HepG2 (cell line): ENCODE data around the gene CRAMP1. TPM values are rescaled to one million over a fixed set of nuclear protein-coding genes. Genes with fewer than 3 reads are reported as not detected.

Experiments
- AHDC1 ChIP-seq: sonication (generic); formaldehyde crosslinking; IDR thresholded peaks from 2 replicates; pipeline ENCODE4 v1.5.1; 2020; ENCODE audit warnings: mild to moderate bottlenecking, missing genetic modification reagents, borderline replicate concordance
- CBX2 ChIP-seq, 2 experiments: fragments of 200-600 bp in 1 of 2; sonication (generic); formaldehyde crosslinking in 1 of 2; IDR thresholded peaks; 2 replicates each; pipeline versions ENCODE4 v1.7.0 to v1.8.1; 2018 to 2022; ENCODE audit warnings: low read depth in 2 of 2, low read length in 1 of 2, mild to moderate bottlenecking in 1 of 2, missing genetic modification reagents in 1 of 2
- GABPA ChIP-seq, 2 experiments: IDR thresholded peaks; 2 replicates each; pipeline ENCODE4 v1.6.1; 2011 to 2016; ENCODE audit warnings: low read depth in 2 of 2, low read length in 1 of 2, missing biosample characterization in 1 of 2, missing genetic modification characterization in 1 of 2
- RBM22 ChIP-seq: fragments of 200-400 bp; formaldehyde crosslinking; optimal IDR thresholded peaks from 2 replicates; pipeline ENCODE3; 2017; ENCODE audit warnings: mild to moderate bottlenecking, low read length, moderate library complexity
- ZNF124 ChIP-seq: sonication (generic); formaldehyde crosslinking; IDR thresholded peaks from 2 replicates; pipeline ENCODE4 v1.4.0; 2020; ENCODE audit warnings: missing genetic modification reagents
- polyA plus RNA-seq, 8 experiments: library from polyadenylated mRNA; depleted of rRNA in 3 of 8; stranded (reverse) in 7 of 8; unstranded in 1 of 8; fragments of >200 nt; fragmentation: Illumina TruSeq in 4 of 8; extraction: Trizol in 4 of 8; gene quantifications; 2 replicates each; pipeline versions ENCODE4 v1.2.1 to v1.2.3, GENCODE V29; 2011 to 2016; ENCODE audit warnings: low read depth in 4 of 8, missing spikeins in 1 of 8, mixed read lengths in 1 of 8; ENCODE audit not compliant: insufficient read depth in 1 of 8
- total RNA-seq, 5 experiments: library from RNA; depleted of rRNA; stranded (reverse); fragments of >200 nt; fragmentation: Illumina TruSeq; extraction: Trizol; gene quantifications; 2 replicates each; pipeline ENCODE4 v1.2.3, GENCODE V29; 2016; ENCODE audit warnings: low read depth in 1 of 5
- TF ChIP-seq, protein P1 (sequence below): sonication (generic); formaldehyde crosslinking; IDR thresholded peaks from 2 replicates; pipeline ENCODE4 v1.8.0; 2022; ENCODE audit warnings: mild to moderate bottlenecking, missing genetic modification reagents; ENCODE audit not compliant: insufficient replicate concordance
- TF ChIP-seq, protein P2 (sequence below): sonication (generic); formaldehyde crosslinking; IDR thresholded peaks from 2 replicates; pipeline ENCODE4 v1.5.1; 2020; ENCODE audit warnings: missing genetic modification reagents, mild to moderate bottlenecking, borderline replicate concordance
- TF ChIP-seq, protein P3 (sequence below): sonication (generic); formaldehyde crosslinking; IDR thresholded peaks from 2 replicates; pipeline ENCODE4 v1.5.0; 2020; ENCODE audit warnings: missing genetic modification reagents

Gene CRAMP1
- total and polyA plus RNA-seq, 2 of the 13 experiments (the other 11 are each of a cell fraction or from before 2014, with no cell fraction given): 6.8 to 9.7 TPM

GRCh38 chr16:1674306-1674705 is 62.1 kb downstream of the CRAMP1 start (continued):
- TF ChIP-seq, protein P1, sequence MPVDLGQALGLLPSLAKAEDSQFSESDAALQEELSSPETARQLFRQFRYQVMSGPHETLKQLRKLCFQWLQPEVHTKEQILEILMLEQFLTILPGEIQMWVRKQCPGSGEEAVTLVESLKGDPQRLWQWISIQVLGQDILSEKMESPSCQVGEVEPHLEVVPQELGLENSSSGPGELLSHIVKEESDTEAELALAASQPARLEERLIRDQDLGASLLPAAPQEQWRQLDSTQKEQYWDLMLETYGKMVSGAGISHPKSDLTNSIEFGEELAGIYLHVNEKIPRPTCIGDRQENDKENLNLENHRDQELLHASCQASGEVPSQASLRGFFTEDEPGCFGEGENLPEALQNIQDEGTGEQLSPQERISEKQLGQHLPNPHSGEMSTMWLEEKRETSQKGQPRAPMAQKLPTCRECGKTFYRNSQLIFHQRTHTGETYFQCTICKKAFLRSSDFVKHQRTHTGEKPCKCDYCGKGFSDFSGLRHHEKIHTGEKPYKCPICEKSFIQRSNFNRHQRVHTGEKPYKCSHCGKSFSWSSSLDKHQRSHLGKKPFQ: no peak
- TF ChIP-seq, protein P2, sequence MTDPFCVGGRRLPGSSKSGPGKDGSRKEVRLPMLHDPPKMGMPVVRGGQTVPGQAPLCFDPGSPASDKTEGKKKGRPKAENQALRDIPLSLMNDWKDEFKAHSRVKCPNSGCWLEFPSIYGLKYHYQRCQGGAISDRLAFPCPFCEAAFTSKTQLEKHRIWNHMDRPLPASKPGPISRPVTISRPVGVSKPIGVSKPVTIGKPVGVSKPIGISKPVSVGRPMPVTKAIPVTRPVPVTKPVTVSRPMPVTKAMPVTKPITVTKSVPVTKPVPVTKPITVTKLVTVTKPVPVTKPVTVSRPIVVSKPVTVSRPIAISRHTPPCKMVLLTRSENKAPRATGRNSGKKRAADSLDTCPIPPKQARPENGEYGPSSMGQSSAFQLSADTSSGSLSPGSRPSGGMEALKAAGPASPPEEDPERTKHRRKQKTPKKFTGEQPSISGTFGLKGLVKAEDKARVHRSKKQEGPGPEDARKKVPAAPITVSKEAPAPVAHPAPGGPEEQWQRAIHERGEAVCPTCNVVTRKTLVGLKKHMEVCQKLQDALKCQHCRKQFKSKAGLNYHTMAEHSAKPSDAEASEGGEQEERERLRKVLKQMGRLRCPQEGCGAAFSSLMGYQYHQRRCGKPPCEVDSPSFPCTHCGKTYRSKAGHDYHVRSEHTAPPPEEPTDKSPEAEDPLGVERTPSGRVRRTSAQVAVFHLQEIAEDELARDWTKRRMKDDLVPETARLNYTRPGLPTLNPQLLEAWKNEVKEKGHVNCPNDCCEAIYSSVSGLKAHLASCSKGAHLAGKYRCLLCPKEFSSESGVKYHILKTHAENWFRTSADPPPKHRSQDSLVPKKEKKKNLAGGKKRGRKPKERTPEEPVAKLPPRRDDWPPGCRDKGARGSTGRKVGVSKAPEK (CRISPR knock-in tag): no peak
- TF ChIP-seq GABPA (IDR thresholded peaks at IDR 0.05; ENCODE audit: low read depth, low read length) (no peak), GABPA (CRISPR knock-in tag; IDR thresholded peaks at IDR 0.05; ENCODE audit: low read depth) (no peak), AHDC1 (CRISPR knock-in tag) (no peak), RBM22 (no peak), CBX2 (IDR thresholded peaks at IDR 0.05; ENCODE audit: low read depth, low read length) (no peak), CBX2 (CRISPR knock-in tag; IDR thresholded peaks at IDR 0.05; ENCODE audit: low read depth) (no peak), ZNF124 (CRISPR knock-in tag) (no peak)
- TF ChIP-seq, protein P3, sequence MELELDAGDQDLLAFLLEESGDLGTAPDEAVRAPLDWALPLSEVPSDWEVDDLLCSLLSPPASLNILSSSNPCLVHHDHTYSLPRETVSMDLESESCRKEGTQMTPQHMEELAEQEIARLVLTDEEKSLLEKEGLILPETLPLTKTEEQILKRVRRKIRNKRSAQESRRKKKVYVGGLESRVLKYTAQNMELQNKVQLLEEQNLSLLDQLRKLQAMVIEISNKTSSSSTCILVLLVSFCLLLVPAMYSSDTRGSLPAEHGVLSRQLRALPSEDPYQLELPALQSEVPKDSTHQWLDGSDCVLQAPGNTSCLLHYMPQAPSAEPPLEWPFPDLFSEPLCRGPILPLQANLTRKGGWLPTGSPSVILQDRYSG (CRISPR knock-in tag): no peak
